DMS 273 (cell line): ENCODE results near the gene LSM8.
"Not testable (repeated sequence)": the region's sequence is repeated elsewhere in the genome, so short reads cannot be mapped to it uniquely, and the experiment has no call there.

Source experiments
- DNase-seq: peaks from one replicate; lab custom pipeline; 2025; ENCODE audit not compliant: unreplicated experiment; lab: John Stamatoyannopoulos, UW

Gene LSM8

GRCh38 chr7:118183786-118184564 lies at the start of gene LSM8:
TSS of gene LSM8 (plus strand) at chr7:118184164. CDS start at chr7:118184224, 60 bp downstream.
- peak; percentile 99 for DNase-seq

- DNase-seq: not testable (repeated sequence)
Observed at GRCh38 chr7:118134420-118134819, 49.5 kb upstream of the LSM8 start.

- DNase-seq: no peak
Observed at GRCh38 chr7:118140468-118140867, 43.5 kb upstream of the LSM8 start.

GRCh38 chr7:118142012-118142411 lies 42.0 kb upstream of the LSM8 start:
- no peak for DNase-seq

GRCh38 chr7:118148930-118149329 lies 35.0 kb upstream of the LSM8 start:
- DNase-seq: no peak

GRCh38 chr7:118149394-118149793 lies 34.6 kb upstream of the LSM8 start:
- no peak for DNase-seq

GRCh38 chr7:118151671-118152070 lies 32.3 kb upstream of the LSM8 start:
- no peak for DNase-seq

GRCh38 chr7:118152149-118152548 lies 31.8 kb upstream of the LSM8 start:
- DNase-seq: no peak

- DNase-seq: no peak
Observed at GRCh38 chr7:118152654-118153053, 31.3 kb upstream of the LSM8 start.

GRCh38 chr7:118153551-118154177 lies 30.3 kb upstream of the LSM8 start:
- DNase-seq: peak; percentile 63

- DNase-seq: peak; percentile 54
Observed at GRCh38 chr7:118158766-118159165, 25.2 kb upstream of the LSM8 start.

GRCh38 chr7:118169146-118169545 lies 14.8 kb upstream of the LSM8 start:
- DNase-seq: peak; percentile 32

- no peak for DNase-seq
Observed at GRCh38 chr7:118175740-118176139, 8.2 kb upstream of the LSM8 start.

- DNase-seq: no peak
Observed at GRCh38 chr7:118179191-118179590, 4.8 kb upstream of the LSM8 start.

GRCh38 chr7:118182593-118183427 lies 1.2 kb upstream of the LSM8 start:
- no peak for DNase-seq

GRCh38 chr7:118183428-118183785 lies 557 bp upstream of the LSM8 start:
- peak; percentile 63 for DNase-seq

GRCh38 chr7:118184565-118184940 lies 589 bp downstream of the LSM8 start:
- peak; percentile 54 for DNase-seq

- no peak for DNase-seq
Observed at GRCh38 chr7:118185163-118185860, 1.3 kb downstream of the LSM8 start.

- no peak for DNase-seq
Observed at GRCh38 chr7:118186501-118186900, 2.5 kb downstream of the LSM8 start.

- no peak for DNase-seq
Observed at GRCh38 chr7:118194571-118194970, 10.6 kb downstream of the LSM8 start.

GRCh38 chr7:118195837-118196474 lies 12.0 kb downstream of the LSM8 start:
- DNase-seq: peak; percentile 89
